ENCODE results near the gene PRKG1.

The PRKG1 gene

DNA sequence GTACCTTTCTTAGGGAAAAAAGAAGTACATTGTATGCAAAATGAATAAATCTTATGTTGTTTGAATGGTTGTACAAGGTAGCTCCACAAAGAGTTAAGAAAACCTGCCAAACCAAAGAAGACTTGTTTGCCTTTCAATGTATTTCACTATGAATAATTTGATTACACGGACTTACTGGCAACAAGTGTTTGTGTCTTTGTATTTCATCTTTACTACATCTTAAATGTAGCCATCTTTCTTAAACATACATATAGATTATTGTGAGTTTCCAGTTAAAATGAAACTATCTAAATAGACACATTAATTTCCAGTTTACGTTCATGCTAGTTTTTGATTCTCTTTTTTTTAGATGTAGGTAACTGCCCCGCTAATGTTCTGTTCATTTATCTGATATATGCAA lies 2.8 kb downstream of the PRKG1 start:
- DNase-seq: no peak

DNA sequence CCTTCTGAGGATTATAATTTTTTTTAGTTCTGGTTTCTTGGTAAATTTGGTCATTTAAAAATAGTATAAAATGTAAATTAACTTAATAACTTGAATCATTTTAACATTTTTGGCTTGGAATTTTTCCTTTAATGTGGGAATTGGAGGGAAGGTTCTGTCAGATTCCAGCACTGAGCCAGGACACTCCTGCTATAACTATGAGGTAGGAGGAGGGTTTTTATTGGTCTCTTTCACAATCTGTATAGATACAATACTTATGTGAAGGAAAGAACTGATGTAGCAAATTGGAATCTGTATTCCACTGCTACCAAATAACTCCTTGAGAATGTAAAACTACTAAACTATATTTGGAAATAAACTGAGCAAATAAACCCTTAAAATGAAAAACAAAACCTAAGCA lies 3.2 kb downstream of the PRKG1 start:
- DNase-seq: no peak

DNA sequence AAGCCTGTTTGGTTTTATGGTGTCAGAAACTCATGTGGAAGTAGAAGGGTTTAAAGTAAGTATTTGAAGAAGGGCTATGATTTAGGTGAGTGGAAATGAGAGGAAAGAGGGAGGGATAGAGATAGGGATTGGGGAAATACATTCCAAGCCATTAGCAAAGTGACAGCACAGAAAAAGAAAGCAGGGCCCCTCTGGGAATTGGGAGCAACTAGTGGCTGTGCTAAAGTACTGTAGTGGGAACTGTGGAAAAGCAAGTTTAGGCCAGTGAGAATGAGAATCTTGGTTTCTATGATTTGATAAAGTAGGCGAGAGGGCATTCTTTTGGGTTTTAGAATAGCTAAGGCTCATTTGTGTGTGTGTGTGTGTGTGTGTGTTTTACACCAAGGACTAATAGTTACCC lies 5.0 kb downstream of the PRKG1 start:
- DNase-seq: no peak

DNA sequence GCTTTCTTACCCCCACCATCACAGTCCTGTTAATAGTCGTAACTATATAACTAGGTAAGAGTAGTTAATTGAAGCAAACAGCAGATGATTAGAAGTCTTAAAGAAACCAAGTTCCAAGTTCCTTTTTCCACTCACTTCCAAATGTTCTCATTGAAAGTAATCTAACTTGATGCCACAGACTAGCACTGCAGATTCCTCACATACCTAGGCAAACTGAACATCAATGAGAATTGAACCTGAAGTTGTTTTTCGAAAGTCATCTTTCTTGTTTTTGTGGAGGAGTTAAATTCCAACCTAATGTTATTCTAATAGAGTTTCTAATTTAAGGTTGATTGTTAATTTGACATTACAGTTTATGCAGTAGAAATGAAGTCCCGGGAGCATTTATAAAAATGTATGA lies 5.5 kb downstream of the PRKG1 start:
- no peak for DNase-seq

DNA sequence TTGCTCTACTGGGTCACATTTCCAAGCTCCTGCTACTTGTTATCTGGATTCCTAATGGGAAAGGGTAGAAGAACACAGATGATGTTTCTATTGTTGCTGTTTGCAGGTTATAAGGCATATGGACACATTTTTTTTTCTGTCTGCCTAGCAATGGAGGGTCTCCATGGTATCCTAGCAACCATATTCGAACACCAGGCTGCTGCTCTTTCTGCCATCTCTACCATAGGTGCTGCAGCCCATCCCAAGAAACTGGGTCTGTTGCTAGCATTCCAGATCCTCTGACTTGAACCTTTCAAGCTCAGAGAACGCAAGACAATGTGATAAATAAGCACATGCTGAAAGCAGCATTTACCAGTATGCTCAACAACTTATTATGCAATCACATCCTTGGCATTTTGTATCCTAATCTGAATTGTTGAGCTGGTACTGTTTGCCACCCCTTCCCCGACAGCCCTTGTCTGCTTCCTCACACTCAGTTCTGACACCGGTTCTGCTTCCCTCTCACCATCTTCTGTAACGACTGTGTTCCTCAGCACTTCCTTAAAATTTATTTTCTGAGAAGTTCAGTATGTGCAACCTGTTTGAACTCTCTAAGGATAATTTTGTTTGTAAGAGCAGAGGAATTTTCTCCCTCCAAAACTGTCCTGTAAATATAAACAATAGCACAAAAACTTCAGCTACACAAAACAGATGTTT lies 6.2 kb downstream of the PRKG1 start:
- DNase-seq: no peak

DNA sequence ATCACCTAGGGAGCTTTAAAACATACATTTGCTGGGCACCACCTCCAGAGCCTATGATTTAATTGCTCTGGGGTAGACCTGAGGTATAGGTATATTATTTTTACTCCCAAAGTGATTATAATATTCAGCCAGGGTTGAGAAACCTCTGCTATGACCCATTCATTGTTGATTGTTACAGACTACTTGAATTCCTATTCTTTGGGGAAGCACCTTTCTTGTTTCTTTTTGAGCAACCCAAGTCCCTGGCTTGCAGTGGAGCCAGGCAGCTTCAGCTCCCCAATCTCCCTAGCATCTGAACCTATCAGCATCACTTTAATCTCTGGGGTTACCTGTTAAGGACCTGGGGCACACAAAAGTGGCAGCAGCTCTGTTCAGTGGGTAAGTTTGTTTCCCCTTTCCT lies 8.6 kb downstream of the PRKG1 start:
- DNase-seq: no peak

DNA sequence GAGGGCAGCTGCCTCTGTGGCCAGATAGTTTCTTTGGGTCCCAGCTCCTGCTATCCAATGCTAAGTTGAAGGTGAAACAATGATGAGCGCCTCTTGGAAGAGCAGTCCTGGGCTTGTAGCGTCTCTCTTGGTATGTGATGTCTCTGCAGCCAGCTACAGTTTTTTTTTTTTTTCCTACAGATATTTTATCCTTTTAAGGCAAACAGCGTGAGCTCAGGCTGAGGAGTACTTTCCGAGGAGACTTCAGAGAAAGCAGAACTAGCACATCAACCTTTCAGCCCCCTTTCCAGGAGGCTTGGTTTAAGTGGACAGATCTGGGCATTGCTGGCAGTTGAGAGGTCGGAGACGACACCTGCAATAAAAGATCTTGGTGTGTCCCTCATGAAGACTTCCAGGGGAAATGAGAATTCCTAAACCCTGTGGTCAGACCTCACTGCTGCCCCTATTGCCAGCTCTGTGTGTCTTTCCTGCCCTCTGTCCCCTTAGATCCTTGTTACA lies 9.1 kb downstream of the PRKG1 start:
- no peak for DNase-seq

DNA sequence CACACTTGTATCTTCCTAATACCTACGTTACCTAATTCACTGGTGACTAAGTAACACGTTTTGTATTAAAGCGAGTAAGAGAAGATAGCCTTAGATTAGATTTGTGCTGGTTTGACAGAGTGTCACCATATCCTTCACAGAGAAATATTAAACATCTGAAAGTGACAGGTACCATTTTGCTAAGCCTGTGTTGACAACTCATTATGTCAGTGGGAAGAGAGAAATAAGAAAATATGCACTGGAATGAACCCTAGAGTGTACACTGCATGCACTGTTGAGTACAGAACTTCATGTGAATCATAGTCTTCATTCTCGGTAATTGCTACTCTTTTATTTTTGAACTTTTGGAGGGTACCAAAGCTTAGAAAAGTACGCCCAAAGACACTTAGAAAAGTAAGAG lies 10.9 kb downstream of the PRKG1 start:
- DNase-seq: no peak

DNA sequence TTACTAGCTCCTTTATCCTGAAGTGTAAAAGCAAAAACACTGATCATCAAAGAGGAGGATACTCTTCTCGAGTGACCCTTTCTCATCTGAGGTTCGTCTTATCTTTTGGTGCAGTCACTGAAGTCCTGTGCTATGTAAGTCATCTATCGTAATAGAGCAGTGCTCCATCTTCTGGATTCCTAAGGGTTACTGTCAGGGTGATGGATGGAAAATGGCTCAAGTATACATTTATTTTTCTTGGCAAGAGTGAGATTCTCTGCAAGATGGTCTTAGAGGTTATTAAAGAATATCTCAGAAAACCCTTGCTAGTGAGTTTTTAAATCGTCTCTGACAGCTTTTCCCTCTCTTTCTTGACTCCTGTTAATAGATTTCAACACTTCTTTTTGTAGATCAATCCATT lies 12.4 kb downstream of the PRKG1 start:
- DNase-seq: no peak

DNA sequence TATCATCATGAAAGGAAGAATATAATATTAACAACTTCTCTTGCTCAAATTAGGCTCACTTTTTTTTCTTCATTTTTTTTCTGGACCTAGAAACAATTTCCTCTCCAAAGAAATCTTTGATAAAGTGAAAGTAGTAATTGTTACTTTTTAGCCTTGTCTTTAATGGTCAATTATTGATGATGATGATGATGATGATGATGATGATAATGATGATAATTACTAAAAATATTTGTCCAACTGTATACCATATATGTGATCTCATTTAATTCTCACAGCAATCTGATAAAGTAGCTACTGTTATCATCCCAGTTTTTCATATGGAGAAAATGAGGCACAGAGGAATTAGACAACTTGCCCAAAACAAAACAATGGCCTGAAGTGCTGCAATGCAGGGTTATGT lies 12.8 kb downstream of the PRKG1 start:
- no peak for DNase-seq

DNA sequence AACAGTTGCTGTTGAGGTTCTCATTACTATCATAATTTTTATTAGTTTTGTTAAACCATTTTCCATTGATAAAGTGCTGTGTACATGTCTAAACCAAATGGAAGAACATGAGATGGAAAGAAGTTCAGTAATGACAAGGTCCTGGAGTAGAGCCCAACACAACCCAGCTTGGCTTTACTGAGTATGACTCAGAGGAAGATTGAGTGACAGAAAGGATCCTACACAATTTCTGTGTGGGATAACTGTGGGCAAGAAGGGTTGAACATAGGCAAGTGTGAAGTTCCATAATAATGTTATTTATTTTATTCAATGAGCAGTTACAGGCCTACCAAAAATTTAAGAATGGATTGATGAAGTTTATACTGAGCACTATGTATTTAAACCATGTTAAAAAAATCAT lies 15.9 kb downstream of the PRKG1 start:
- DNase-seq: no peak

DNA sequence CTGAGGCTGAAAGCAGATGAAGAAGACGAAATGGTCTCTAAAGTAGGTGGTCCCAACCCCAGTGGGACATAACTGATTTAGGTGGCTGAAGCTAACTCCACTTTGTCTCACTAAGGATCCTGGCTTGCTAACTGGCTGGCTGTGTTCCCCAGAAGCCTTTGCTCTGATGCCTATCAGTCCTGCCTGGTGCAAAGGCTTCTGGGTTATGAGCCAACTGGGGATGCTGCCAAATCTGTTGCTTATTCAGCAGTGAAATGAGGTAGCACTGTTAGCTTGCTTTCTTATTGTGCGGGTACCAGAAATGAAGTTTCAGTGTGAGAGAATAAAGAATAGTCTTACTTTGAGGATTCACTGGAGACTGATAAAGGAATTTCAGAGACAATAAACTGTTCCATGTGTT lies 18.1 kb downstream of the PRKG1 start:
- DNase-seq: no peak

DNA sequence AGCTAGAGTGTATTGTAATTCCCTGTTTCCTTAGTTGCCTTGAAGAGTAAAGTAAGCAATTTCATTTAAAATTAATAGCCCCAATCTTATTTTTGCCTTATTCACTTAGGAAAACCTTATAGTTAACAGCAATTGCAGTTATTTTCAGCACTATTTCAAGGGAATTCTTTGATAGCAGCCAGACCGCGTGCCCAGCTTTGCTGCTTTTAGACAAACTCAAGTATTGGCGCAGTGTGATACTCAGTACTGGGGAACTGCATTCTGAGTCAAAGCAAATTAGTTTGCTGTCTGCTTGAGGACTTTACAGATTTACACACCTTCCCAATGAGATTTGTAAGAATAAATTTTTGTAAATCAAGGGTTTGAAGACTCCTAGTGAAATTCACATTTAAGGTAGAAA lies 21.2 kb downstream of the PRKG1 start:
- no peak for DNase-seq

DNA sequence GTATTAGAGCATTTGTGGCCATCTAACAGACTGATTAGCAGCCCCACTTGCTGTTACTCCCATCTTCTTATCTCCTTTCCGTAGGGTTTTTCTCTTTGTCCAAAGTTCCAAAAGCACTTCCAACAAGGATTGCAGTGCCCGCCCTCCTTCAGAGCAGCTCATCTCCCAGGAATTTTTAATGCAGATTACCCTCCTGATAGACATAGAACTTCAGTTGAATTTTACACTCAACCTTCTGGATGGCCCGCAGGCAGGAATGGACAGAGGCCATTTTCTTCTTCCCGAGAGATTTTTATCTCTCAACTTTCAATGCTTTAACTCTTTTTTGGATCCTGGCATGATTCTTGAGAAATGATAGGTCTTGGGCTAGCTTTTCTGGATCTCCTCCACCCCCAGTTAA lies 23.3 kb downstream of the PRKG1 start:
- DNase-seq: no peak

DNA sequence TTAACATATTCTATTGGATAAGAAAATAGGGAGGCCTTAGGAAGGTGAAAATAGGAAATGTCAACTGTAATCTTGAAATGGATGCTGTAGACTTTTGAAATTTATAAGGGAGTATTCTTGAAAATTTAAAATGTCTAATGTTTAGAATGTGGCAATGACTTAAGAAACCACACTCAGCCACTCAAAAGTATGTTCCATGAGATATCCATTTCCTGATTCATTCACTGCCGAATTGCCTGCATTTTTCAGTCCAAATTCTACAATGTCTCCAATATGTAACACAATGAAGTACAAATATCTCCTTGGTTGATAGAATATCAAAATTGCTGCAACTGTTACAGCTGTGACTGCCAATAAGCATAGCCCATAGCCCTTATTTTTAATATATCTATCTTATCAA lies 25.9 kb downstream of the PRKG1 start:
- DNase-seq: no peak

DNA sequence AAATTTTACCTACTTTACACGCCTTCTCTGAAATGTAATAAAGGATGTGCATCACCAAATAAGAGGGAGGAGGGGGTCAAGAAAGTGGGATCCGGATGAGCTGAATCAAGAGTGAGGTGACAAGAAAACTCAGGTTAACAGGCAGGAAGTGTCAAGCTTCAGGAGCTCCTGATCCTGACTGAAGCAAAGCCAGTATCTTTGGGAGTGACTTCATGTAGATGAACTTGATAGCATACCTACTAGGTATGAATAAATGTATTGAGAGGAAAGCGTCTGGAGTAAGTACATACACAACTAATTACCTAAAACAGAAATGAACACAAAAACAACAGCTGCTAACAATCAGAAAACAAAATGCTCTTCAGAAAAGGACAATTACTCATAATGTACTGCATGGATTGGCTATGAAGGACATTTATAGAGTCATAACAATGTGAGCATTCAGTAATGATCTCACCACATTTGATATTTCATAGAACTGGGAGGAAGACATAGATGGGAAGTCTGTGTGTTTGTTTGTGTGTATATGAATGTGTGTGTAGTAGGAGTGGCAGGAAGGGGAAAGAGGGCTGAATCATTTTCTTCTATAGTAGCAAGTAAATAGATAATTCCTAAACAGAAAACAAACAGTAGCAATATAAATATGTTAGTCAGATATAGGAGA lies 29.4 kb downstream of the PRKG1 start:
- DNase-seq: no peak

DNA sequence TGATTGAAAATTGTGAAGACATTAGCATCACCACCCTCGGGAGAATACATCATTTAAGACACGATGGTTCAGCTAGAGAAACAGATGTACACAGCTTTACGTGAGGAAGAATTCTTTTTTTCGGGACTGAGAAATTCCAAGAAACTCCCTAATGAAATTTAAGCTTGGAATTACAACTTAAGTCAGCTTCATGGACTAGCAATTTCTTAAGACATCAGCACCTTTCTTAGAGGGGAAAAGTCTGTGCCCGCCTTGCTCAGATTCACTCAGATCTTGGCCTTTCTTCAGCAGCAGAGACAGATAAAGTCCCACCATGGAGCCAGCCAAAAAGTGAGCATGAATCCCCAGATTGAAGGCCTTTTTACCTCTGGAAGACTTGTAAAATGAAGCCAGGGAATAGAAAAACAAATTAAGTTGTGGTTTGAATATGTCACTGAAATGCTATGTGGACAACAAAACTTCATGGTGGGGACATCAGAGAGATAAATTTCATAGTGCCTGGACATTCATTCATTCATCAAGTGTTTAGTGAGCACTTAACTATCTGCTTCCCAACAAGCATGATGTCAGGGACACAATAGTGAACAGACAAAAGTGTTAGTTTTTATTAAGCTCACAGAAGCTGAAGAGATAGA lies 32.1 kb downstream of the PRKG1 start:
- DNase-seq: no peak

DNA sequence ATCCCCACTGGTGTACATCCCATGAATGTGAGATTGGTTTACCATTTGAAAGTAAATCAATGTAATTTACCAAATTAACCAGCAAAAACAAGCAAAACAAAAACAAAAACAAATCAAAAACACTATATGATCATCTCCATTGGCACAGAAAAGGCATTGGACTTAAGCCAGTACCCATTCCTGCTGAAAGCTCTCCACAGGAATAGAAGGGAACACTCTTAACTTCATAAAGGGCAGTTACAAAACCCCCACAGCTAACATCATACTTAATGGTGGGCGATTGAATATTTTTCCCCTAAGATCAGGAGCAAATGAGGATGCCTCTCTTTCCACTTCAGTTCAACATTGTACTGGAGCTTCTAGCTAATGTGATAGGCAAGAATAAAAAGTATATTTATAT lies 34.1 kb downstream of the PRKG1 start:
- DNase-seq: no peak

DNA sequence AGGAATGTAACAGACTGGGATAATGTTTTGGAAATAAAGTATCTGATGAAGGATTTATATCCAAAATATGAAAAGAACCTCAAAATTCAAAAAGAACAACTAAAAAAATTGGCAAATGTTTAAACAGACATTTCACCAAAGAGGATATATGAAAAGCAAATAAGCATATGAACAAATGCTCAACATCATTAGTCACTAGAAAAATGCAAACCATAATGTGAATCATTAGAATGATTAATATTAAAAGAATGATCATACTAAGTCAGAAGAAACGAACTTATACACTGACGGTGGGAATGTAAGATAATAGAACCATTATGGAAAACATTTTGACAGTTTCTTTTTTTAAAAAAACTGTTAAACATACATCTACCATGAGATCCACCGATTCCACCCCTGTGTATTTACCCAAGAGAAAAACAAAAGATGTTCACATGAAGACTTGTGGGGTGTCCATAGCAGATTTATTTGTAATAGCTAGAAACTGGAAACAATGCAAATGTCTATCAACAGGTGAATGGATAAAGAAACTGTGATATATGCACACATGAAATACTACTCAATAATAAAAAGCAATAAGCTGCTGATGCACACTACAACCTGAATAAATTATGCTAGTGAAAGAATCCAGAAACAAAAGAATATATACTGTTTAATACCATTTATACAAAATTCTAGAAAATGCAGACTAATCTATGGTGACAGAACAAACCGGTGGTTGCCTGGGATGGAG lies 35.7 kb downstream of the PRKG1 start:
- no peak for DNase-seq

DNA sequence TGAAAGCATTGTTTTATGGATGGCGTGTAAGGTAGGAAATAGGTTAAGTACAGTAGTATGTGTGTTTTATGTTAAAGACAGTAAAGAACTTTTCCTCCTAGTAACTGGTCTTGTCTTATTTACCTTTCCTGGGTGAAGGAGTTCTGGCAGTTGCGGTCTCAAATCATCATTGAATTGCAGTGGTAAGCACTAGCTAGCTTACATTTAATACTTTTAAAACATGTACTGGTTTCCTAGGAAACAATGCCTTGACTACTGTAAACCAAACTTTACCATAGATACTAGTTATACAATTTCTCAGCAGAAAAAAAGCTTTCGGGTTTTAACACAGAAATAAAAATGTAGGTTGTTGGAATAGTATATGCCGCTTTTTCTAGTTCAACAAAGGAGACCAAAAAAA lies 37.7 kb downstream of the PRKG1 start:
- DNase-seq: no peak

DNA sequence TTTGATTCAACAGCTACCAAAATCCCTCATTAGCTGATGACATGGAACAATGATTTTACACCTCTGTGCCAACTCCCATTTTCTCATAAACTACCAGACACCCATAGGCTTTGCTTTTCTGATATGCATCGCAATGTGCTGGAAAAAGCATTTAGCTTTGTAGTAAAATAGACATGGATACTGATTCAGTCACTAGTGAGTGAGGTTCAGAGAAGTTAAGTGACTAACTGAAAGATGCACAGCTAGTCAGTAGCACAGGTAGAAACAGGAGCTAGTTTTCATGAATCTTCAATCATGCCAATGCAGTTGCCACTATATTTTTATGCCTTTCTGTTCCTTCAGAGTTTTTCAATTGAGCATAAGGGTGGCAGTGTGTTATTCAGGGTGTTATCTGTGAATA lies 38.7 kb downstream of the PRKG1 start:
- no peak for DNase-seq

DNA sequence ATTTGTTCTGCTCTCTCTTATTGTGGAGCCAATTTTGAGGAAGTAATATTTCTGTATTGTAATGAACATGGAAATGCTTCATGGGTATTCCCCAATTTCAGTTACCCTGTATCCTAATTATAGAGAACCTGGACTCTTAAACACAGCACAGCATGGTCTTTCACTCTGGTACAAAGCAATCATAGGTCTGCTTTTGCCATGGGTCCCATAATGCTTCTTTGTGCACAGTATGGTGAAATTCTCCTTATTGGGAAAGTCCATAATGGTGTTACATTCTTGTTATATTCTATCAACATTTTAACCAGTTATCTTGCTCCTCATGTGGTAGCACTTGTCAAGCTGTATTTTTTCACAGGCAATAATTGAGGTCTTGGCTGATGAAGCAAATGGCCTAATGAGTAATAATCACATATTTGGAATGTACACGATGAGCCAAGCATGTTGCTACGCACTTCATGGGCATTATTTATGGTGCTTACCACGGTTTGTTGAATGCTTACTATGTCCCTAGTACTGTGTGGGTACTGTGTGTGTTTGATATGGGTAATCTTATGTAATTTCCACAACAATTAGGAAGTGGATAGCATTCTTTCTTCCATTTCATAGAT lies 42.9 kb downstream of the PRKG1 start:
- no peak for DNase-seq

DNA sequence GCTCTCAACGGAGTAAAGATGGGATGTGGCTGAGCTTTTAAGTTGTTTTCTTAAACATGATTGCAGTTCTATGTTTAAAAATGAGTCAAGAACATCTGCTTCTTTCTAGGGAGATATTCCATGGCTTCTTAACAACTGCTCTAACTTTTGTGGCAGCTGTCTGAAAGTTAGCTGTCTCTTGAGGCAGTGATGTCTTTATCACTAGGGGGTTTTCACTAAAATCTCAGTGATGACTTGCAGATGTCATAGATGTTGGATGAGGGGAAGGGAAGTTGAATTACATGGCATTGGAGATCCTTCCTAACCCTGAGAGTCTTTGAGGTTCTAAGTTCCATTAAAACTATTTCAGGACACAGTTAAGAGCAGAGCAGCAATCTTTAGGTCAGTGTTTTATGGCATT lies 43.5 kb downstream of the PRKG1 start:
- no peak for DNase-seq
